Epidermal melanocyte (primary cell): ENCODE data around the gene LIG1.
A peak's percentile ranks its signal among the peaks of the same experiment; 100 is the strongest.

ENCODE experiments used
- DNase-seq: peaks from one replicate; pipeline ENCODE4 v3.0.0; 2011; ENCODE audit warnings: low spot score; ENCODE audit not compliant: insufficient read length

LIG1 gene

DNA sequence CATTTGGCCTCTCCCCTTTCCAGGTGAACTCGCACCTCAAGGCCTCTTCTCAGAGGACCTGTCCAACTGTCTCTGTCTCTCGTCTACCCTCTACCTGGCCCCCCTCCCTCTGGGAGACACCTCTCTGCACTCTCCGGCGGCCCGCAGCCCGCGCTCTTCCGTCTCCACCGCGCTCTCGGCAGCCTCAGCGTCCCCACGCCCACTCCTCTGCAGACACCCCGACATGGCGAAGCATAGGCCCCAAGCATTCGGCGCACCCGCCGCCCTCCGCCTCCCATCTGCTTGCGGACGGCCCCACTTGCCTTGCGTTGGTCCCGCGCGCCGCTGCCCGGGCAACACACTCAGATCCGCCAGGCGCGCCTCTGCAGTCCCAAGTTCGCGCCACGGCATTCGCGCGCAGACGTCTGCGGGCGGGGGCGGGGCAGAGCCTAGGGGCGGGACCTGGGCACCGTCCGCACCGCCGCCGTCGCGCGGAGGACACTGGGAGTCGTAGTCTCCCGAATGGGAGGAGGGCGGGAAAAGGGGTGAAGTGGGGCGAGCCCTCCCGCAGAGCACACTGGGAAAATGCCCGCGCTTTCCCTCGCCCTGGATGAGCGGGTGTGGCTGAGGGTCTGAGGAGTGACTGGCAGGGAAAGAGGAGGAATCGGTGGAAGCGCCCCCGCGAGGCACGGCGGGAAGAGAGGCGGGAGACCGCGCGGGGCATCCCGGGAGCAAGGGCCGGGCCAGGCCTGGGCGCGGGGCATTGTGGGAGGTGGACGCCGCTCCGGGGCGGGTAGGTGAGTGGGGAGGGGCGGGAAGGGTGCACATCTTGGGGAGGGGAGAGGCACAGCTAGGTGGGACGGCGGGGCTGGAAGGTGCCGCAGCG, at the start of gene LIG1, which contains the start of gene ZSWIM9:
TSS of gene LIG1 (minus strand) at position 406 of the 865 bp plus-strand sequence. CDS start 4,778 bp downstream, outside the sequence.
TSS of gene ZSWIM9 (plus strand) at position 742 of the 865 bp plus-strand sequence. CDS start 1,123 bp downstream, outside the sequence.
- DNase-seq, result peak; percentile 96

DNA sequence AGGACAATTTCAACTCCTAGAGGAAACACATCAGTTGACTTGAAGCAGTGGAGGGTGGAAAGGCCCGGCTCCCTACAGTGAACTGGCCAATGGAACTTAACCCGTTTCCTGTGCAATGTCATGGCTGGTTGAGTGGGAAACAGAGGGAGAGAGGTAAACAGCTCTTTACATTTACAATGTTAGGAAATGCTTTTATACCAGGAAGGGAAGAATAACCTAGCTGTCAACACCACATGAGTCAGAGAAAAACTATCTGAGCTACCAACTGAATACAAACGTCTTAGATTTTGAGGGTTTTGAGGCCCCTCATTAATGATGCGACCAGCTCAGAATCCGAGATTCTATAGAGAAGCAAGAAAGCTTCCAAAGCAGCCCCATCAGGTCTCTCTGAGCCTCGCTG, 48.9 kb upstream of the LIG1 start:
- no peak for DNase-seq

GRCh38 chr19:48216933-48217332, 46.8 kb upstream of the LIG1 start:
- DNase-seq, result no peak

DNA sequence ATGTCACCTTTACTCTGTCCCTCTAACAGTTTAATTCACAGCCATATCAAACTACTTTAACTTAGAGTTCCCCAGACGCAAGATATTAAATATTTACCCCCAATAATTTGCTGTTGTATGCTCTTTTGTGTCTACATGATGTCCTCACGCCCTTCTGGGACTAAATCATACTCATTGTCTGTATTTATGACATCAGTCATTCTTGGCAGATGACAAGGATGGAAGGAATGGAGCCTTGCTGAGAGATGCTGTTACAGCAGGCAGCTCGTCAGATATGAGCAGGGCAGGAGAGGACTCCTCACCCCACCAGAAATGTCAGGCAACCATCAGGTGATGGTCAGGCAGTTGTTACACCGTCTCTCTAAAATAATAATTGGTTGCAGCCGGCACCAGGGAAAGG, 43.8 kb upstream of the LIG1 start:
- no peak for DNase-seq

DNA sequence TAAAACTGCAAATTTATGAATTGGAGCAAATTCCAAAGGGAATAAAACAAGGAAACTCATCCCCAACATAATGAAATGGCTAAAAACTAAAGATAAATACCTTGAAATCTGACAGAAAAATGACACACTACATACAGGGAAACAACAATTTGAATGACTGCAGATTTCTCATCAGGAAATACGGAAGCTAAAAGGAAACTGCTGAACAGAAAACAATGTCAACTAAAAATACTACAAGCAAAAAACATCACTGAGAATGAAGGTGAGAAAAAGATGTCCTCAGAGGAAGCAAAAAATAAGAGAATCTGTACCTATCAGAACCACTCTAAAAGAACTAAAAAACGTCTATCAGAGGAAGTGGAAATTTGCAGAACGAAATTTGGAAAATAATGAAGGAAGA, 39.9 kb upstream of the LIG1 start:
- no peak for DNase-seq

DNA sequence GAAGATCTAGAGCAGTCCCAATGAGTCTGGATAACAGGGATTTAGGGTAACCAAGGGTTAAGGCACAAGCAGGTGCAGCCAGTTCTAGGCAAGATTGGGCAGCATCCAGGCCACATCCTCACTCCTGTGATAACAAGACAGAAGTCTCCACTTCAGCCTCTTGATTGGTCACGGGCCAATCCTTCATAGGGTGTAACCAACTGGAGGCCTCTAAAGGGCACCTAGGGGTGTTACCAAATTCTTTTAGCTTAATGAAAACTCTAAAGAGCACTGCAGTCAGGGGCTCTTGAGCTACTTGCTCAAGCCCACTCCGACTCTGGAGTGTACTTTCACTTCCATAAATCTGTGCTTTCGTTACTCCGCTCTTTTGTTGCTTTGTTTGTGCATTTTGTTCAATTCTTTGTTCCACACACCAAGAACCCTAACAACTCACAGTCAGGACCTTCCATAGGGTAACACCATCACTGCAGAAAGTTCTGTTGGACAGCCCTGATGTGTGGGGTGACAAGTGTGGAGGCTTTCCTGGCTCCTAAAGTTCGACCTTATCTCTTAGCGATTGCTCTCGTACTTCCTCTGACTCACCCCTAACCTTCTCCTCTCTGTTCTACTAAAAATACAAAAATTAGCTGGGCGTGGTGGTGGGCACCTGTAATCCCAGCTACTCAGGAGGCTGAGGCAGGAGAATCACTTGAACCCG, 36.4 kb upstream of the LIG1 start:
- DNase-seq, result no peak

GRCh38 chr19:48203794-48204628, 33.9 kb upstream of the LIG1 start:
- peak; percentile 98 for DNase-seq

- no peak for DNase-seq
Measured at GRCh38 chr19:48203222-48203793, 33.2 kb upstream of the LIG1 start.

DNA sequence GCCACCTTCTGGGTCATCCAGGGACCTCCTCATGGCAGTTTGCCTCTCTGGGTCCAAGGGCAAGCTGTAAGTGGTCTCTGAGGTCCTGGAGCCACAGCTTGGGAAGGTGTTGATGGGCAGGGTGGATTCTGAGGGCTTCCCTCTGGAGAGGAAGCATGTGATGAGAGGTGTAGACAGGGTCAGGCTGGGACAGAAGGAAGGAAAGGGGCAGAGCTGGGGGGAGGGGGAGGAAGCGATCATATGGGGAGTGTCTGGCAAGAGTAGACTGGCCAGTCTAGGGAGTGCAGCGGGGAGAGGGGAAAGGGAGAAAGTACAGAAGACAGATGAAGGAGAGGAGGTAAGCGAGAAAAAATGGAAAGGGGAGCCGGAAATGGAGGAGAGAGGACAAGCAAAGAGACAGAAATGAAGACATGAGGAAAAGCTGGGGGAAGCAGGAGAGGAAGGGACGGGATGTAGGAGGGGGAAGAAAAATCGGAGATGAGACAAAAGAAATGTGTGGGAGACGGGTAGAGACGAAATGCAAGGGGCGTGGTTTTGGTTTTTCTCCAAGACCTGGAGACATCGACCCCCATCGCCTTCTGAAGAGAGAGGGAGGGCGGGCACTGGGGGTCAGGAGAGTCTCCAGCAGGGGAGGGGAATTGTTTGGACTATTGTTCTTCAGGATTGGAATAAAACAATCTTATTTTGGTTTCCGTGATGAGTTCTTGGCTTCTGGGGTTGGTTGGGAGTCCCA, 27.0 kb upstream of the LIG1 start:
- DNase-seq, result no peak

DNA sequence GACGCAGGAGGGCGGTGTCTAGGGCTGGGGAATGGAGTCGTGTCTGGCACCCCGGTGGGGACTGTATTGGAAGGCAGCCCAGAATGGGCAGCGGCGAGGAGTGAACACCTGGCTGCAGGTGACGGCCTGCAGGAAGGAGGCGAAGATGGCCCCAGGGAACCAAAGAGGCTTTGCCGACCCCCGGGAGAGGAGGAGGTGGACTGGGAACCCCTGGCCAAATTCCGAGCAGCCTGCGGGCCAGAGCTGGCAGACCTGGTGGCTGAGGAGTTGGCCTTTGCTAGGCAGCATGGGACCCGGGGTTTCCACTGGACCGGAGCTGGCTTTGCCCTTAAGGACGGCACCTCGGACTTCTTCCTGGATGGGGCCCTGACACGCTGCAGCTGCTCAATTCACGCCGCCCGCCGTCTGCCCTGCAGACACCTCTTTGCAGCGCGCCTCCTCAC, 26.2 kb upstream of the LIG1 start:
- no peak for DNase-seq

- no peak for DNase-seq
Measured at GRCh38 chr19:48194844-48195830, 25.0 kb upstream of the LIG1 start.

GRCh38 chr19:48194041-48194843, 24.1 kb upstream of the LIG1 start:
- DNase-seq, result no peak

- no peak for DNase-seq
Measured at GRCh38 chr19:48192750-48193149, 22.6 kb upstream of the LIG1 start.

GRCh38 chr19:48190885-48191284, 20.7 kb upstream of the LIG1 start:
- DNase-seq, result no peak

GRCh38 chr19:48190288-48190884, 20.2 kb upstream of the LIG1 start:
- DNase-seq, result no peak

DNA sequence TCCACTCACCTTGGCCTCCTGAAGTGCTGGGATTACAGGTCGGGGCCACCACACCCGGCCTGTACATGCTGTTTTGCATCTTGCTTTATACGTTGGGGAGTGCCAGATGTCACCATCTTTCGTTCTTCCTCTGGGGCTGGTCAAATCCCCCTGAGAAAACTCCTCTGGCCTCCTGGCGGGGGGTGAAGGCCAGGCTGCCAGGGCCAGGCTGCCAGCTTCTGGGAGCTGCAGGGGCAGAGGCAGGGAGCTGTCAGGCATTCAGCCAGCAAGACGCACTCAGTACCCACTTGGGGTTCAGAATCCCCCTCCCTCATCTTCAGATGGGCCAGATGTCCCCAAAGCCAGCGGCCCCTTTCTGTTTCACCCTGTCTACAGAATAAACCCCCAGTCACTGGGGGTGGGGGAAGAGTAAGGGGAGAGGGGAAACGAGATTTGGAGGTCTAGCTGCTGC, 16.4 kb upstream of the LIG1 start:
- no peak for DNase-seq

- DNase-seq, result no peak
Measured at GRCh38 chr19:48186015-48186414, 15.9 kb upstream of the LIG1 start.

GRCh38 chr19:48183356-48183755, 13.2 kb upstream of the LIG1 start:
- no peak for DNase-seq
